Lung (tissue), 12 donors: ENCODE measurements around the gene LHPP. TPM values are rescaled to one million over a fixed set of nuclear protein-coding genes. Genes with fewer than 3 reads are reported as not detected.

Experiments
- ATAC-seq: fragments of 200-7000 bp; cut with Tn5 transposase; one replicate; pipeline ENCODE4 v1.9.1; 2020; ENCODE audit warnings: moderate number of reproducible peaks; ENCODE audit not compliant: insufficient read depth, low FRiP score
- DNase-seq, 3 donors: peaks; one replicate each; pipeline ENCODE4 v3.0.0-alpha.2; 2013 to 2017
- H3K27ac ChIP-seq, 2 donors: one replicate each; pipeline ENCODE4 v1.5.1; 2013; ENCODE audit warnings: mild to moderate bottlenecking in 2 of 2, moderate library complexity in 2 of 2, control low read depth in 1 of 2, inconsistent platforms in 1 of 2, low read depth in 1 of 2, low read length in 1 of 2
- H3K27me3 ChIP-seq, 3 donors: one replicate each; pipeline ENCODE4 v1.5.1; 2013; ENCODE audit warnings: low read length in 2 of 3; ENCODE audit not compliant: control insufficient read depth in 3 of 3, insufficient read depth in 3 of 3
- H3K36me3 ChIP-seq, 4 donors: one replicate each; pipeline ENCODE4 v1.5.1; 2013; ENCODE audit warnings: low read length in 4 of 4, mild to moderate bottlenecking in 1 of 4, moderate library complexity in 1 of 4; ENCODE audit not compliant: control insufficient read depth in 4 of 4, insufficient read depth in 4 of 4
- H3K4me1 ChIP-seq, 5 donors: one replicate each; pipeline ENCODE4 v1.5.1; 2013; ENCODE audit warnings: low read length in 5 of 5, mild to moderate bottlenecking in 2 of 5, moderate library complexity in 1 of 5; ENCODE audit not compliant: control insufficient read depth in 5 of 5, insufficient read depth in 5 of 5
- H3K4me3 ChIP-seq: one replicate; pipeline ENCODE4 v1.5.1; 2013; ENCODE audit warnings: mild to moderate bottlenecking, control low read depth, moderate library complexity
- H3K9ac ChIP-seq, 2 donors: one replicate each; pipeline ENCODE4 v1.5.1; 2013; ENCODE audit warnings: low read length in 2 of 2, control low read depth in 1 of 2; ENCODE audit not compliant: insufficient read depth in 1 of 2
- H3K9me3 ChIP-seq, 4 donors: one replicate each; pipeline ENCODE4 v1.5.1; 2013; ENCODE audit warnings: low read length in 3 of 4, mild to moderate bottlenecking in 1 of 4, moderate library complexity in 1 of 4; ENCODE audit not compliant: control insufficient read depth in 4 of 4, insufficient read depth in 3 of 4
- CTCF ChIP-seq: IDR thresholded peaks from 2 replicates; pipeline ENCODE4 v1.5.1; 2012; ENCODE audit warnings: mild to moderate bottlenecking; ENCODE audit errors: control extremely low read depth, extremely low read depth
- WGBS, 2 donors: extraction: QIAGEN DNeasy Blood & Tissue Kit; methylation state at CpG; one replicate each; pipeline ENCODE4 v1.1.7; 2013; 5-methylcytosine and 5-hydroxymethylcytosine counted together
- polyA plus RNA-seq, 2 donors: library from polyadenylated mRNA; stranded (reverse); fragments of 200-250 nt; gene quantifications; one replicate each; pipeline ENCODE4 v1.2.1, GENCODE V29; 2013
- total RNA-seq, 2 donors: library from RNA; depleted of rRNA in 1 of 2; stranded (reverse); fragments of >200 nt in 1 of 2; gene quantifications; one replicate each; pipeline ENCODE4 v1.2.1, GENCODE V29; 2014 to 2021
- donor health status: control.
- donor health status: control.
- donor health status: Bipolar disorder and iron deficiency.
- donor health status: healthy.
- donor health status: DM: yes; HTN: yes; CAD: no.

Gene LHPP
- total and polyA plus RNA-seq, 4 donors = 7.1 to 18.6 (median 14.8) TPM

- H3K4me1 ChIP-seq = peaks cover 0 to 16% (median 0%) of the 10 kb centered on the region in 5 donors
- H3K9ac ChIP-seq = no peak overlapping the region
- no peaks in the 10 kb centered on the region for H3K36me3 ChIP-seq
- DNase-seq (no peak), ATAC-seq (no peak)
- no peaks in the 10 kb centered on the region for H3K27me3 ChIP-seq
- H3K4me3 ChIP-seq = no peak overlapping the region
- H3K27ac ChIP-seq = no peak overlapping the region
- WGBS, 2 donors = 78 to 86% methylated on average over 11 of the region's 11 CpGs
- no peaks in the 10 kb centered on the region for H3K9me3 ChIP-seq
- no peak for TF ChIP-seq CTCF
Measured at GRCh38 chr10:124532106-124532641, 70.6 kb downstream of the LHPP start.

GRCh38 chr10:124532788-124533187, 71.2 kb downstream of the LHPP start:
- no peaks in the 10 kb centered on the region for H3K36me3 ChIP-seq
- DNase-seq (no peak), ATAC-seq (no peak)
- TF ChIP-seq CTCF = no peak
- no peaks in the 10 kb centered on the region for H3K27me3 ChIP-seq
- H3K4me1 ChIP-seq = peaks cover 0 to 16% (median 0%) of the 10 kb centered on the region in 5 donors
- no peak overlapping the region for H3K27ac ChIP-seq
- no peaks in the 10 kb centered on the region for H3K9me3 ChIP-seq
- WGBS, 2 donors = 89 to 92% methylated on average over 3 of the region's 3 CpGs
- no peak overlapping the region for H3K4me3 ChIP-seq
- H3K9ac ChIP-seq = no peak overlapping the region

GRCh38 chr10:124533266-124533665, 71.6 kb downstream of the LHPP start:
- DNase-seq (no peak), ATAC-seq (no peak)
- peaks cover 0 to 16% (median 0%) of the 10 kb centered on the region in 5 donors for H3K4me1 ChIP-seq
- H3K27ac ChIP-seq = no peak overlapping the region
- H3K4me3 ChIP-seq = no peak overlapping the region
- H3K27me3 ChIP-seq = no peaks in the 10 kb centered on the region
- no peak for TF ChIP-seq CTCF
- no peaks in the 10 kb centered on the region for H3K9me3 ChIP-seq
- H3K9ac ChIP-seq = no peak overlapping the region
- WGBS, 2 donors = 91 to 94% methylated on average over 13 of the region's 13 CpGs
- H3K36me3 ChIP-seq = no peaks in the 10 kb centered on the region
